NCI-H2196 (cell line): ENCODE measurements around the gene POLR1F.
"Not testable (repeated sequence)": the region's sequence is repeated elsewhere in the genome, so short reads cannot be mapped to it uniquely, and the experiment has no call there.

Experiments
- DNase-seq: peaks from one replicate; lab custom pipeline; 2025; ENCODE audit not compliant: unreplicated experiment; lab: John Stamatoyannopoulos, UW

POLR1F gene

GRCh38 chr7:19708397-19709248 is at the start of gene POLR1F:
Gene POLR1F (minus strand): TSS chr7:19709037. CDS start chr7:19709016, 21 bp downstream.
- peak; percentile 98 for DNase-seq

GRCh38 chr7:19754521-19755116 is 45.8 kb upstream of the POLR1F start:
- DNase-seq, result peak; percentile 44

- no peak for DNase-seq
Measured at GRCh38 chr7:19752020-19752419, 43.2 kb upstream of the POLR1F start.

- DNase-seq, result no peak
Measured at GRCh38 chr7:19749658-19750057, 40.8 kb upstream of the POLR1F start.

GRCh38 chr7:19747740-19748339 is 39.0 kb upstream of the POLR1F start:
- peak; percentile 59 for DNase-seq

- no peak for DNase-seq
Measured at GRCh38 chr7:19744075-19744474, 35.2 kb upstream of the POLR1F start.

- no peak for DNase-seq
Measured at GRCh38 chr7:19728716-19729115, 19.9 kb upstream of the POLR1F start.

- DNase-seq, result no peak
Measured at GRCh38 chr7:19725770-19726169, 16.9 kb upstream of the POLR1F start.

GRCh38 chr7:19715499-19715898 is 6.7 kb upstream of the POLR1F start:
- DNase-seq, result no peak

- peak; percentile 57 for DNase-seq
Measured at GRCh38 chr7:19713676-19714075, 4.8 kb upstream of the POLR1F start.

GRCh38 chr7:19709249-19709578 is 377 bp upstream of the POLR1F start:
- DNase-seq, result no peak

- DNase-seq, result no peak
Measured at GRCh38 chr7:19707240-19707639, 1.6 kb downstream of the POLR1F start.

GRCh38 chr7:19705663-19706062 is 3.2 kb downstream of the POLR1F start:
- DNase-seq, result no peak

GRCh38 chr7:19701471-19701870 is 7.4 kb downstream of the POLR1F start:
- DNase-seq, result no peak

GRCh38 chr7:19700936-19701335 is 7.9 kb downstream of the POLR1F start:
- DNase-seq, result no peak

- DNase-seq, result no peak
Measured at GRCh38 chr7:19698331-19698730, 10.5 kb downstream of the POLR1F start.

- DNase-seq, result no peak
Measured at GRCh38 chr7:19696926-19697325, 11.9 kb downstream of the POLR1F start.

GRCh38 chr7:19692111-19692828 is 16.6 kb downstream of the POLR1F start:
- DNase-seq, result no peak

GRCh38 chr7:19690736-19691135 is 18.1 kb downstream of the POLR1F start:
- no peak for DNase-seq

- DNase-seq, result not testable (repeated sequence)
Measured at GRCh38 chr7:19689130-19689529, 19.7 kb downstream of the POLR1F start.

GRCh38 chr7:19681596-19681995 is 27.2 kb downstream of the POLR1F start:
- no peak for DNase-seq

GRCh38 chr7:19677180-19677579 is 31.7 kb downstream of the POLR1F start:
- no peak for DNase-seq
